ENCODE data around the gene SMIM5. TPM values are rescaled to one million over a fixed set of nuclear protein-coding genes. Genes with fewer than 3 reads are reported as not detected.

SMIM5 gene
- polyA plus RNA-seq, 2 of the 4 experiments (the other 2 are of a cell fraction) = 0.15 to 0.25 TPM

GRCh38 chr17:75650874-75651273 is 17.6 kb downstream of the SMIM5 start:
- no peak for DNase-seq (ENCODE audit: low read depth in 1 of 2, low spot score in 1 of 2)
- no peak for FAIRE-seq
- Histone ChIP-seq H3K9me3 (no peaks in the 10 kb centered on the region), H3K4me3 (no peak overlapping the region), H3K27ac (no peak overlapping the region), H3K4me1 (peaks cover 16% of the 10 kb centered on the region), H3K4me2 (no peak overlapping the region)
- no peak for ATAC-seq
- TF ChIP-seq NR3C1 (IDR thresholded peaks at IDR 0.05) = no peak
- no peak for TF ChIP-seq POLR2A (IDR thresholded peaks at IDR 0.05; ENCODE audit: low read length)
- WGBS (ENCODE audit: missing lambda C conversion rate) = 94% methylated on average over 7 of the region's 7 CpGs
- CTCF ChIA-PET = interaction anchor here (0.9 to 51.3 kb wide), 9 partner anchors 5 to 94 kb away, joined by 3 to 2254 read pairs (median 16); partner anchors contain the start of genes GALK1, RECQL5, SAP30BP and SMIM5
- POLR2A ChIA-PET = no interaction called here

- TF ChIP-seq HDAC2 (IDR thresholded peaks at IDR 0.05) (no peak), CEBPB (IDR thresholded peaks at IDR 0.05) (no peak), NR3C1 (IDR thresholded peaks at IDR 0.05) (no peak), CBX8 (IDR thresholded peaks at IDR 0.05) (no peak), GATA3 (IDR thresholded peaks at IDR 0.05; ENCODE audit: borderline replicate concordance) (no peak), RNF2 (IDR thresholded peaks at IDR 0.05; ENCODE audit: borderline replicate concordance, low read depth) (no peak), FOXS1 (CRISPR knock-in tag; IDR thresholded peaks at IDR 0.05) (no peak), TP53 (CRISPR knock-in tag; IDR thresholded peaks at IDR 0.05) (no peak), MAFK (IDR thresholded peaks at IDR 0.05; ENCODE audit: partially characterized antibody) (no peak), KDM5A (IDR thresholded peaks at IDR 0.05) (no peak), NPAS2 (CRISPR knock-in tag; IDR thresholded peaks at IDR 0.05; ENCODE audit: borderline replicate concordance) (no peak), JUNB (IDR thresholded peaks at IDR 0.05) (no peak), CBX2 (IDR thresholded peaks at IDR 0.05; ENCODE audit: borderline replicate concordance, low read depth) (no peak), HOXA7 (CRISPR knock-in tag; IDR thresholded peaks at IDR 0.05) (no peak), MAX (IDR thresholded peaks at IDR 0.05) (no peak), MAZ (IDR thresholded peaks at IDR 0.05; ENCODE audit: borderline replicate concordance, low read depth, low read length) (no peak), BHLHE40 (IDR thresholded peaks at IDR 0.05; ENCODE audit: low read depth, low read length) (no peak), EHF (CRISPR knock-in tag; IDR thresholded peaks at IDR 0.05) (no peak)
- TF ChIP-seq, protein P1, sequence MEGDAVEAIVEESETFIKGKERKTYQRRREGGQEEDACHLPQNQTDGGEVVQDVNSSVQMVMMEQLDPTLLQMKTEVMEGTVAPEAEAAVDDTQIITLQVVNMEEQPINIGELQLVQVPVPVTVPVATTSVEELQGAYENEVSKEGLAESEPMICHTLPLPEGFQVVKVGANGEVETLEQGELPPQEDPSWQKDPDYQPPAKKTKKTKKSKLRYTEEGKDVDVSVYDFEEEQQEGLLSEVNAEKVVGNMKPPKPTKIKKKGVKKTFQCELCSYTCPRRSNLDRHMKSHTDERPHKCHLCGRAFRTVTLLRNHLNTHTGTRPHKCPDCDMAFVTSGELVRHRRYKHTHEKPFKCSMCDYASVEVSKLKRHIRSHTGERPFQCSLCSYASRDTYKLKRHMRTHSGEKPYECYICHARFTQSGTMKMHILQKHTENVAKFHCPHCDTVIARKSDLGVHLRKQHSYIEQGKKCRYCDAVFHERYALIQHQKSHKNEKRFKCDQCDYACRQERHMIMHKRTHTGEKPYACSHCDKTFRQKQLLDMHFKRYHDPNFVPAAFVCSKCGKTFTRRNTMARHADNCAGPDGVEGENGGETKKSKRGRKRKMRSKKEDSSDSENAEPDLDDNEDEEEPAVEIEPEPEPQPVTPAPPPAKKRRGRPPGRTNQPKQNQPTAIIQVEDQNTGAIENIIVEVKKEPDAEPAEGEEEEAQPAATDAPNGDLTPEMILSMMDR (IDR thresholded peaks at IDR 0.05) = no peak
- TF ChIP-seq, protein P2, sequence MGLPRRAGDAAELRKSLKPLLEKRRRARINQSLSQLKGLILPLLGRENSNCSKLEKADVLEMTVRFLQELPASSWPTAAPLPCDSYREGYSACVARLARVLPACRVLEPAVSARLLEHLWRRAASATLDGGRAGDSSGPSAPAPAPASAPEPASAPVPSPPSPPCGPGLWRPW (IDR thresholded peaks at IDR 0.05) = no peak
- no peaks in the 10 kb centered on the region for H3K9me3 ChIP-seq
- H3K4me1 ChIP-seq = peaks cover 2% of the 10 kb centered on the region; the same call in 2 of the 3 replicates
- no peak overlapping the region for H3K4me3 ChIP-seq
- H3K27ac ChIP-seq = 0 out of 6 replicates have a peak overlapping the region, but pooled peaks of 1 of the 2 experiments have one; percentile 11
- FAIRE-seq (no peak), ATAC-seq (no peak; a peak in 1 of 6 replicates), DNase-seq (ENCODE audit: low read depth in 1 of 2, low spot score in 1 of 2) (no peak)
- H3K4me2 ChIP-seq = no peak overlapping the region
- 94% methylated on average over 5 of the region's 5 CpGs for whole genome bisulfite sequencing (ENCODE audit: missing lambda C conversion rate)
- ChIA-PET CTCF (interaction anchor here (0.9 to 51.3 kb wide), 13 partner anchors 6 to 136 kb away, joined by 3 to 2254 read pairs (median 8); partner anchors contain the start of genes GALK1, ITGB4, RECQL5 and SAP30BP), POLR2A (interaction anchor here (0.5 kb wide), 1 partner anchor 375 kb away, joined by 3 read pairs; no protein-coding TSS in a partner anchor)
Measured at GRCh38 chr17:75652341-75652740, 19.1 kb downstream of the SMIM5 start.

GRCh38 chr17:75652934-75653549 is 19.8 kb downstream of the SMIM5 start:
- ChIA-PET POLR2A (interaction anchor here (0.5 kb wide), 1 partner anchor 375 kb away, joined by 3 read pairs; no protein-coding TSS in a partner anchor), CTCF (interaction anchor here (0.6 to 51.3 kb wide), 14 partner anchors 7 to 221 kb away, joined by 3 to 2254 read pairs (median 6); partner anchors contain the start of genes GALK1, ITGB4, RECQL5 and SAP30BP)
- no peaks in the 10 kb centered on the region for H3K9me3 ChIP-seq
- FAIRE-seq (peak; percentile 76), DNase-seq (ENCODE audit: low read depth in 1 of 2, low spot score in 1 of 2) (peak; percentile 58 to 60), ATAC-seq (peak; percentile 86 to 93)
- no peak overlapping the region for H3K4me2 ChIP-seq
- no peak overlapping the region for H3K4me3 ChIP-seq
- 0 out of 6 replicates have a peak overlapping the region, but pooled peaks of 1 of the 2 experiments have one; percentile 11 for H3K27ac ChIP-seq
- H3K4me1 ChIP-seq = no peaks in the 10 kb centered on the region
- 85% methylated on average over 6 of the region's 6 CpGs for whole genome bisulfite sequencing (ENCODE audit: missing lambda C conversion rate)
- TF ChIP-seq, protein P1 (IDR thresholded peaks at IDR 0.05) = peak; percentile 70
- TF ChIP-seq RAD21 (conservative IDR thresholded peaks at IDR 0.05 in 1 of 2, IDR thresholded peaks at IDR 0.05 in 1 of 2) (peak; percentile 55 to 79; a peak in 4 of 5 replicates), NPAS2 (CRISPR knock-in tag; IDR thresholded peaks at IDR 0.05; ENCODE audit: borderline replicate concordance) (no peak), SMC3 (IDR thresholded peaks at IDR 0.05) (peak; percentile 41; the same call in 2 of the 3 replicates)
